Caco-2 (cell line): Measurements from ENCODE around the gene NOL4L. TPM values are rescaled to one million over a fixed set of nuclear protein-coding genes. Genes with fewer than 3 reads are reported as not detected.

ENCODE experiments used
- BruUV-seq: library from RNA; stranded (reverse); fragments of 400-500 nt; replicated peaks from 2 replicates; lab custom pipeline; 2021; lab: Mats Ljungman, UMichigan
- CTCF ChIA-PET: fragments of 300-600 bp; sonication (Branson Sonifier 250); formaldehyde crosslinking; loops from one replicate; lab custom pipeline; 2022; ENCODE audit warnings: antibody characterized with exemption; lab: Charles Lee
- POLR2A ChIA-PET: fragments of 300-600 bp; sonication (Branson Sonifier 250); formaldehyde crosslinking; loops from one replicate; lab custom pipeline; 2022; ENCODE audit warnings: antibody characterized with exemption; lab: Charles Lee
- DNase-seq, 2 experiments: peaks; one replicate each; pipeline versions ENCODE4 v3.0.0 to v3.0.0-alpha.2; 2020 to 2022
- H3K27me3 ChIP-seq: replicated peaks from 2 replicates; pipeline ENCODE4 v1.6.0; 2011; ENCODE audit warnings: low read length; ENCODE audit not compliant: control insufficient read depth, insufficient read depth
- H3K36me3 ChIP-seq: 2 replicates; pipeline ENCODE4 v1.5.1; 2011; ENCODE audit warnings: low read length; ENCODE audit not compliant: control insufficient read depth, insufficient read depth
- H3K4me1 ChIP-seq: fragments of 250-450 bp; sonication (Bioruptor Pico); 2 replicates; pipeline ENCODE4 v1.5.1; 2020; ENCODE audit warnings: mild to moderate bottlenecking
- H3K4me3 ChIP-seq: 2 replicates; pipeline ENCODE4 v1.5.1; 2011; ENCODE audit warnings: low read depth, mild to moderate bottlenecking, control low read depth, low read length
- H3K9me3 ChIP-seq: fragments of 250-450 bp; sonication (Bioruptor Pico); 2 replicates; pipeline ENCODE4 v1.5.1; 2020; ENCODE audit warnings: mild to moderate bottlenecking, moderate library complexity
- H3K27ac Mint-ChIP-seq: one replicate; pipeline ENCODE4 v1.8.0; 2022; ENCODE audit warnings: mixed read lengths; ENCODE audit not compliant: unreplicated experiment
- H3K27me3 Mint-ChIP-seq: one replicate; pipeline ENCODE4 v1.8.0; 2022; ENCODE audit warnings: mixed read lengths; ENCODE audit not compliant: insufficient read depth, unreplicated experiment
- H3K36me3 Mint-ChIP-seq: one replicate; pipeline ENCODE4 v1.8.0; 2022; ENCODE audit warnings: mild to moderate bottlenecking, mixed read lengths; ENCODE audit not compliant: insufficient read depth, unreplicated experiment
- H3K4me1 Mint-ChIP-seq: one replicate; pipeline ENCODE4 v1.8.0; 2022; ENCODE audit warnings: low read depth, mixed read lengths; ENCODE audit not compliant: unreplicated experiment
- H3K4me3 Mint-ChIP-seq: one replicate; pipeline ENCODE4 v1.8.0; 2022; ENCODE audit warnings: mild to moderate bottlenecking, moderate library complexity, mixed read lengths; ENCODE audit not compliant: unreplicated experiment
- H3K9me3 Mint-ChIP-seq: one replicate; pipeline ENCODE4 v1.8.0; 2022; ENCODE audit warnings: mixed read lengths; ENCODE audit not compliant: unreplicated experiment
- intact Hi-C: fragments of 100-400 bp; cut with micrococcal nuclease; formaldehyde crosslinking; loops from one replicate; pipeline ENCODE4 v1.10.0; 2022; ENCODE audit not compliant: unreplicated experiment
- total RNA-seq: library from RNA; stranded (reverse); gene quantifications from 2 replicates; pipeline ENCODE4 v1.2.3, GENCODE V29; 2022
- TF ChIP-seq, protein P1 (sequence below), 2 experiments: fragments of 200-600 bp in 1 of 2; IDR thresholded peaks; 1 replicate in 1 of 2; 2 replicates in 1 of 2; pipeline versions ENCODE4 v1.5.1 to v1.8.0; 2011 to 2022; ENCODE audit warnings: antibody characterized with exemption in 1 of 2, control low read depth in 1 of 2, inconsistent platforms in 1 of 2, low read depth in 1 of 2, low read length in 1 of 2, mild to moderate bottlenecking in 1 of 2, moderate library complexity in 1 of 2; ENCODE audit not compliant: insufficient read depth in 1 of 2, severe bottlenecking in 1 of 2, unreplicated experiment in 1 of 2

NOL4L gene
- total RNA-seq, 1 experiment from 2014 or later: 80.9 TPM

DNA sequence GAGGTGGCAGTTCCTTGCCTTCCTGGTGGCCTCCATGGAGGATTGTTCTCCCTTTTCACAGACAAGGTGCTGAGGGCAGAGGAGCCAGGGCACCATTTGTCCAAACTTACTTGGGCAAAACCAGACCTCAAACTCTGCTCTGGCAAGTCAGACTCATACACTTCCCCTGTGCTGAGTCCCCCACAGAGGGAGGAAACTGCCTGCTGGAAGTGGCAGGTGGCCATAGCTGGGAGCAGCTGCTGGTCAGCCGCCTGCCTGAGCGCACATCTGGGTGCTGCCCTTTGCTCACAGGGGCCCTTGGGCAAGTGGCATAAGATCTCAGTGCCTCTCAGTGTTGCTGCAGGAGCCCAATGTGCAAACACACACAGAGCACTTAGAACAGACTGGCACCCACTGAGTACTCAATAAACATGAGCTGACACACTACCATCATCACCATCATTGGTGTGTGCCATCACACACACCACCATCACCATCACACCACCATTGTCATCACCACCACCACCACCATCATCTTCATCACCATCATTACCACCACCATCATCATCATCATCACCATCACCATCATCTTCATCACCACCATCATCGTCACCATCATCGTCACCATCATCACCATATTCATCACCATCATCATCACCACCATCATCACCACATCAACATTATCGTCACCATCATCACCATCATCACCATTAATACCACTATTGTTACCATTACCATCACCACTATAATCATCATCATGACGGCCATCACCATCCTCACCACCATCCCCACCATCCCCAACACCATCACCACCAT, 17.6 kb downstream of the NOL4L start:
- ChIA-PET CTCF (no interaction called here), POLR2A (no interaction called here)
- no peaks in the 10 kb centered on the region for H3K4me1 ChIP-seq
- H3K9me3 ChIP-seq: no peaks in the 10 kb centered on the region
- H3K36me3 ChIP-seq: no peaks in the 10 kb centered on the region
- intact Hi-C loops: no loop called here
- TF ChIP-seq, protein P1, sequence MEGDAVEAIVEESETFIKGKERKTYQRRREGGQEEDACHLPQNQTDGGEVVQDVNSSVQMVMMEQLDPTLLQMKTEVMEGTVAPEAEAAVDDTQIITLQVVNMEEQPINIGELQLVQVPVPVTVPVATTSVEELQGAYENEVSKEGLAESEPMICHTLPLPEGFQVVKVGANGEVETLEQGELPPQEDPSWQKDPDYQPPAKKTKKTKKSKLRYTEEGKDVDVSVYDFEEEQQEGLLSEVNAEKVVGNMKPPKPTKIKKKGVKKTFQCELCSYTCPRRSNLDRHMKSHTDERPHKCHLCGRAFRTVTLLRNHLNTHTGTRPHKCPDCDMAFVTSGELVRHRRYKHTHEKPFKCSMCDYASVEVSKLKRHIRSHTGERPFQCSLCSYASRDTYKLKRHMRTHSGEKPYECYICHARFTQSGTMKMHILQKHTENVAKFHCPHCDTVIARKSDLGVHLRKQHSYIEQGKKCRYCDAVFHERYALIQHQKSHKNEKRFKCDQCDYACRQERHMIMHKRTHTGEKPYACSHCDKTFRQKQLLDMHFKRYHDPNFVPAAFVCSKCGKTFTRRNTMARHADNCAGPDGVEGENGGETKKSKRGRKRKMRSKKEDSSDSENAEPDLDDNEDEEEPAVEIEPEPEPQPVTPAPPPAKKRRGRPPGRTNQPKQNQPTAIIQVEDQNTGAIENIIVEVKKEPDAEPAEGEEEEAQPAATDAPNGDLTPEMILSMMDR (IDR thresholded peaks at IDR 0.05; ENCODE audit: insufficient read depth in 1 of 2, low read depth in 1 of 2, low read length in 1 of 2, severe bottlenecking in 1 of 2, unreplicated experiment in 1 of 2): no peak
- no peaks in the 10 kb centered on the region for H3K9me3 Mint-ChIP-seq
- H3K27ac Mint-ChIP-seq: no peak overlapping the region
- no peak for DNase-seq
- no peaks in the 10 kb centered on the region for H3K27me3 Mint-ChIP-seq
- no peak overlapping the region for H3K4me3 ChIP-seq
- peaks cover 2% of the 10 kb centered on the region for H3K4me1 Mint-ChIP-seq
- no peak overlapping the region for H3K4me3 Mint-ChIP-seq
- H3K36me3 Mint-ChIP-seq: no peaks in the 10 kb centered on the region
- no peaks in the 10 kb centered on the region for H3K27me3 ChIP-seq
- BruUV-seq: no TSS peak

DNA sequence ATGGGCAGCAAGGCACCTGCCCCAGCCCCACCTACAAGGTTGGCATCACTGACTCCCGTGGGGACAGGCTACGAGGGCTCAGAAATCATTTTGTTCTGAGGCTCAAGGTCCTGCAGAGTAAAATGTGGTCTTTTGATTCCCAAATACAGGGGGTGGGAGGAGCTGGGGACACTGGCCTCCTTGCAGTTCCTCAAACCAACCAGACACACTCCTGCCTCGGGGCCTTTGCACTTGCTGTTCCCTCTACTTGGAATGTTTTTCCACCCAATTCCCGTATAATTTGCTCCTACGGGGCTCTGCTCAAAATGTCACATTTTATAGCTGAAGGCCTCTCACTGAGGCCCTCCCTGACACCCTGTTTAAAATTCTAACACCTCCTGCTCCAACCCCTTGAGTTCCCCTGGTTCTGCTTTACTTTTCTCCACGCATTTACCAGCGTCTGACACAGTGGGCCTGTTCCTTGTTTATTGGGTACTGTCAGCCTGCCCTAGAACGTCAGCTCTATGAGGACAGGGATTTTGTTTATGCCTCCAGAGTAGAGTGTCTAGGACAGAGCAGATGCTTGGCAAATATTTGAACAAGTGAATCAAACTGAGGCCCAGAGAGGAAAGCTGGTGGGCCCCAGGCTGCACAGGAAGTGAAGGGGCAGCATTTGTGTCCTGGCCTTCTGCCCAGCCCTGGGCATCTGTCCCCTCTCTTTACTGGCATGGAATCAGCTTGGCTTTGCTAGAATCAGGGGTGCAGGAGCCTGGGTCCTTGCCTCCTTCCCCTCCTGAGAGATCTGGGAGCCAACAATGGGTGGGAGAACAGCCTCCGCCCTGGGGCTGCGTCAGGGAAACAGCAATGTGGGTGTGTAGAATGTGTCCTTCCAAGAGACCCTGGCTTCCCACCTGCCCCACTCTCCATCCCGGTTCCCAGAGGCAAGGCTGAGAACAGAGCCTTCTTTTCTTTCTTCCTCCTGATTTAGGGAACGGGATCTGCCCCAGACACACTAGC, 18.5 kb downstream of the NOL4L start:
- no peaks in the 10 kb centered on the region for H3K9me3 Mint-ChIP-seq
- no peaks in the 10 kb centered on the region for H3K27me3 ChIP-seq
- H3K4me3 Mint-ChIP-seq: no peak overlapping the region
- DNase-seq: no peak
- TF ChIP-seq, protein P1 (IDR thresholded peaks at IDR 0.05; ENCODE audit: insufficient read depth in 1 of 2, low read depth in 1 of 2, low read length in 1 of 2, severe bottlenecking in 1 of 2, unreplicated experiment in 1 of 2): no peak
- no peaks in the 10 kb centered on the region for H3K9me3 ChIP-seq
- no peaks in the 10 kb centered on the region for H3K36me3 Mint-ChIP-seq
- H3K27me3 Mint-ChIP-seq: no peaks in the 10 kb centered on the region
- H3K4me1 ChIP-seq: peaks cover 9% of the 10 kb centered on the region
- POLR2A ChIA-PET: no interaction called here
- intact Hi-C loops: no loop called here
- H3K4me1 Mint-ChIP-seq: peaks cover 8% of the 10 kb centered on the region
- no peak overlapping the region for H3K4me3 ChIP-seq
- H3K36me3 ChIP-seq: no peaks in the 10 kb centered on the region
- no peak overlapping the region for H3K27ac Mint-ChIP-seq
- CTCF ChIA-PET: interaction anchor here (0.5 kb wide), 1 partner anchor 85 kb away, joined by 4 read pairs; no protein-coding TSS in a partner anchor
- BruUV-seq: no TSS peak

DNA sequence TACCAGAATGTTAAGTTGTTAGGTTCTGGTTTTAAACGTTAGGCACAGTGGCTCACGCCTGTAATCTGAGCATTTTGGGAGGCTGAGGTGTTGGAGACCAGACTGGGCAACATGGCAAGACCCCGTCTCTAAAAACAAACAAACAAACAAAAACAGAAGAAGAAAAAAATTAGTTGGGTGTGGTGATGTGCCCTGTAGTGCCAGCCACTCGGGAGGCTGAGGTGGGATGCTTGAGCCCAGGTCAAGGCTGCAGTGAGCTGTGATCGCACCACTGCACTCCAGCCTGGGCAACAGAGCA, 19.4 kb downstream of the NOL4L start:
- POLR2A ChIA-PET: no interaction called here
- H3K4me1 Mint-ChIP-seq: peaks cover 8% of the 10 kb centered on the region

More for the DNA sequence above, 19.4 kb downstream of the NOL4L start:
- H3K9me3 ChIP-seq: no peaks in the 10 kb centered on the region
- no TSS peak for BruUV-seq
- no peak overlapping the region for H3K4me3 Mint-ChIP-seq
- no peaks in the 10 kb centered on the region for H3K36me3 Mint-ChIP-seq
- H3K27ac Mint-ChIP-seq: no peak overlapping the region
- no peak overlapping the region for H3K4me3 ChIP-seq
- H3K27me3 ChIP-seq: no peaks in the 10 kb centered on the region
- H3K4me1 ChIP-seq: peaks cover 17% of the 10 kb centered on the region
- H3K27me3 Mint-ChIP-seq: no peaks in the 10 kb centered on the region
- no peaks in the 10 kb centered on the region for H3K36me3 ChIP-seq
- TF ChIP-seq, protein P1 (IDR thresholded peaks at IDR 0.05; ENCODE audit: insufficient read depth in 1 of 2, low read depth in 1 of 2, low read length in 1 of 2, severe bottlenecking in 1 of 2, unreplicated experiment in 1 of 2): no peak
- intact Hi-C loops: no loop called here
- CTCF ChIA-PET: no interaction called here
- no peak for DNase-seq
- H3K9me3 Mint-ChIP-seq: no peaks in the 10 kb centered on the region
